HG03095 (cell line): ENCODE data around the gene PRRC1.
A peak's percentile ranks its signal among the peaks of the same experiment; 100 is the strongest.

Experiments
- ATAC-seq: cut with Tn5 transposase; IDR thresholded peaks from one replicate; pipeline ENCODE4 v1.9.1; 2021; ENCODE audit warnings: moderate library complexity; ENCODE audit not compliant: unreplicated experiment

The PRRC1 gene

GRCh38 chr5:127517480-127518318 is at the start of gene PRRC1:
Gene PRRC1 (plus strand): TSS chr5:127517640. CDS start chr5:127523480, 5,840 bp downstream.
- ATAC-seq, result peak; percentile 90

GRCh38 chr5:127471211-127471610 is 46.2 kb upstream of the PRRC1 start:
- ATAC-seq, result no peak

GRCh38 chr5:127472700-127473099 is 44.7 kb upstream of the PRRC1 start:
- no peak for ATAC-seq

GRCh38 chr5:127486471-127486870 is 31.0 kb upstream of the PRRC1 start:
- ATAC-seq, result no peak

GRCh38 chr5:127492854-127493738 is 24.3 kb upstream of the PRRC1 start:
- peak; percentile 57 for ATAC-seq

- ATAC-seq, result no peak
These were observed 18.9 kb upstream of the PRRC1 start for GRCh38 chr5:127498548-127498947.

- no peak for ATAC-seq
These were observed 11.5 kb upstream of the PRRC1 start for GRCh38 chr5:127505905-127506304.

GRCh38 chr5:127506616-127507015 is 10.8 kb upstream of the PRRC1 start:
- no peak for ATAC-seq

GRCh38 chr5:127508644-127509373 is 8.6 kb upstream of the PRRC1 start:
- no peak for ATAC-seq

GRCh38 chr5:127513408-127513970 is 4.0 kb upstream of the PRRC1 start:
- no peak for ATAC-seq

- no peak for ATAC-seq
These were observed 2.6 kb upstream of the PRRC1 start for GRCh38 chr5:127514816-127515215.

GRCh38 chr5:127515693-127516440 is 1.6 kb upstream of the PRRC1 start:
- ATAC-seq, result no peak

- ATAC-seq, result peak; percentile 18
These were observed 345 bp upstream of the PRRC1 start for GRCh38 chr5:127517110-127517479.

- peak; percentile 31 for ATAC-seq
These were observed 830 bp downstream of the PRRC1 start for GRCh38 chr5:127518319-127518621.

- no peak for ATAC-seq
These were observed 2.1 kb downstream of the PRRC1 start for GRCh38 chr5:127519527-127519926.

- ATAC-seq, result no peak
These were observed 3.8 kb downstream of the PRRC1 start for GRCh38 chr5:127521138-127521770.

GRCh38 chr5:127525181-127525580 is 7.7 kb downstream of the PRRC1 start:
- no peak for ATAC-seq

- no peak for ATAC-seq
These were observed 12.7 kb downstream of the PRRC1 start for GRCh38 chr5:127529904-127530682.

- no peak for ATAC-seq
These were observed 19.2 kb downstream of the PRRC1 start for GRCh38 chr5:127536687-127537086.
